K562 (cell line): ENCODE measurements around the gene TMEM63A. TPM values are rescaled to one million over a fixed set of nuclear protein-coding genes. Genes with fewer than 3 reads are reported as not detected.
A peak's percentile ranks its signal among the peaks of the same experiment; 100 is the strongest.

Experiments
- GTF2F1 ChIP-seq: IDR thresholded peaks from 2 replicates; pipeline ENCODE4 v1.6.1; 2011; ENCODE audit warnings: low read depth, low read length, improper control_type of control experiment
- HCFC1 ChIP-seq: IDR thresholded peaks from 2 replicates; pipeline ENCODE4 v1.6.1; 2012; ENCODE audit warnings: low read depth, low read length, improper control_type of control experiment
- LARP7 ChIP-seq: fragments of 450-650 bp; IDR thresholded peaks from 2 replicates; pipeline ENCODE4 v1.6.1; 2016
- RBBP5 ChIP-seq: fragments of 200-600 bp; sonication (generic); IDR thresholded peaks from 2 replicates; pipeline ENCODE4 v1.6.1; 2012; ENCODE audit warnings: borderline replicate concordance, mild to moderate bottlenecking, low read length, control low read depth, inconsistent platforms; ENCODE audit not compliant: insufficient read depth, poor library complexity, severe bottlenecking
- SMARCA5 ChIP-seq: fragments of 450-650 bp; IDR thresholded peaks from 2 replicates; pipeline ENCODE4 v1.6.1; 2016
- TBP ChIP-seq: optimal IDR thresholded peaks from 2 replicates; pipeline ENCODE3; 2011; ENCODE audit warnings: low read depth, low read length, improper control_type of control experiment
- U2AF1 ChIP-seq: fragments of 200-400 bp; formaldehyde crosslinking; optimal IDR thresholded peaks from 2 replicates; pipeline ENCODE3; 2017; ENCODE audit warnings: mild to moderate bottlenecking, low read depth, low read length, moderate library complexity
- ZNF184 ChIP-seq: sonication (generic); formaldehyde crosslinking; IDR thresholded peaks from 2 replicates; pipeline ENCODE4 v1.5.0; 2020; ENCODE audit warnings: missing genetic modification reagents
- ZNF324 ChIP-seq: fragments of 250-450 bp; sonication (Bioruptor Pico); IDR thresholded peaks from 2 replicates; pipeline ENCODE4 v1.4.0; 2020; ENCODE audit warnings: mild to moderate bottlenecking
- ZNF75A ChIP-seq: fragments of 450-650 bp; formaldehyde crosslinking; IDR thresholded peaks from 2 replicates; pipeline ENCODE4 v1.4.0; 2020; ENCODE audit warnings: mild to moderate bottlenecking
- ZNF76 ChIP-seq: fragments of 250-450 bp; sonication (Bioruptor Pico); IDR thresholded peaks from 2 replicates; pipeline ENCODE4 v1.4.0; 2020; ENCODE audit warnings: mild to moderate bottlenecking, moderate library complexity, borderline replicate concordance
- ZNF780A ChIP-seq: fragments of 250-450 bp; sonication (Bioruptor Pico); IDR thresholded peaks from 2 replicates; pipeline ENCODE4 v1.5.0; 2021; ENCODE audit warnings: mild to moderate bottlenecking
- polyA plus RNA-seq, 8 experiments: library from polyadenylated mRNA; depleted of rRNA in 4 of 8; stranded (reverse) in 5 of 8; unstranded in 3 of 8; fragments of >200 nt; fragmentation: Nextera tagmentation in 2 of 8; fragmentation: Illumina TruSeq in 1 of 8; extraction: Ambion mirVana in 2 of 8; extraction: Trizol in 1 of 8; gene quantifications; 2 replicates each; pipeline versions ENCODE4 v1.2.1 to v1.2.3, GENCODE V29; 2011 to 2014; ENCODE audit warnings: inconsistent platforms in 1 of 8, missing spikeins in 1 of 8
- total RNA-seq, 7 experiments: library from RNA; depleted of rRNA in 6 of 7; stranded (reverse); fragments of >200 nt in 6 of 7; fragmentation: Illumina TruSeq in 2 of 7; extraction: Trizol in 2 of 7; gene quantifications; 2 replicates each; pipeline versions ENCODE4 v1.2.1 to v1.2.3, GENCODE V29; 2011 to 2021; ENCODE audit warnings: low replicate concordance in 1 of 7
- TF ChIP-seq, protein P1 (sequence below): IDR thresholded peaks from 3 replicates; pipeline ENCODE4 v1.6.1; 2011; ENCODE audit warnings: borderline replicate concordance, mild to moderate bottlenecking, moderate library complexity; ENCODE audit not compliant: insufficient read length; ENCODE audit errors: extremely low read depth
- TF ChIP-seq, protein P2 (sequence below): fragments of 450-650 bp; IDR thresholded peaks from 2 replicates; pipeline ENCODE4 v1.6.1; 2016; ENCODE audit warnings: borderline replicate concordance
- TF ChIP-seq, protein P3 (sequence below): fragments of 450-650 bp; formaldehyde crosslinking; IDR thresholded peaks from 2 replicates; pipeline ENCODE4 v1.4.0; 2022; ENCODE audit warnings: missing genetic modification characterization
- TF ChIP-seq, protein P4 (sequence below): IDR thresholded peaks from 2 replicates; pipeline ENCODE4 v1.6.1; 2012; ENCODE audit warnings: low read depth, low read length, improper control_type of control experiment, borderline replicate concordance
- TF ChIP-seq, protein P5 (sequence below): fragments of 450-650 bp; IDR thresholded peaks from 2 replicates; pipeline ENCODE4 v1.6.1; 2014; ENCODE audit warnings: low read depth, mild to moderate bottlenecking, moderate library complexity, borderline replicate concordance

The TMEM63A gene
- total and polyA plus RNA-seq, 9 of the 15 experiments (the other 6 are each of a cell fraction or from before 2014, with no cell fraction given): 2.0 to 54.6 (median 17.5) TPM

DNA sequence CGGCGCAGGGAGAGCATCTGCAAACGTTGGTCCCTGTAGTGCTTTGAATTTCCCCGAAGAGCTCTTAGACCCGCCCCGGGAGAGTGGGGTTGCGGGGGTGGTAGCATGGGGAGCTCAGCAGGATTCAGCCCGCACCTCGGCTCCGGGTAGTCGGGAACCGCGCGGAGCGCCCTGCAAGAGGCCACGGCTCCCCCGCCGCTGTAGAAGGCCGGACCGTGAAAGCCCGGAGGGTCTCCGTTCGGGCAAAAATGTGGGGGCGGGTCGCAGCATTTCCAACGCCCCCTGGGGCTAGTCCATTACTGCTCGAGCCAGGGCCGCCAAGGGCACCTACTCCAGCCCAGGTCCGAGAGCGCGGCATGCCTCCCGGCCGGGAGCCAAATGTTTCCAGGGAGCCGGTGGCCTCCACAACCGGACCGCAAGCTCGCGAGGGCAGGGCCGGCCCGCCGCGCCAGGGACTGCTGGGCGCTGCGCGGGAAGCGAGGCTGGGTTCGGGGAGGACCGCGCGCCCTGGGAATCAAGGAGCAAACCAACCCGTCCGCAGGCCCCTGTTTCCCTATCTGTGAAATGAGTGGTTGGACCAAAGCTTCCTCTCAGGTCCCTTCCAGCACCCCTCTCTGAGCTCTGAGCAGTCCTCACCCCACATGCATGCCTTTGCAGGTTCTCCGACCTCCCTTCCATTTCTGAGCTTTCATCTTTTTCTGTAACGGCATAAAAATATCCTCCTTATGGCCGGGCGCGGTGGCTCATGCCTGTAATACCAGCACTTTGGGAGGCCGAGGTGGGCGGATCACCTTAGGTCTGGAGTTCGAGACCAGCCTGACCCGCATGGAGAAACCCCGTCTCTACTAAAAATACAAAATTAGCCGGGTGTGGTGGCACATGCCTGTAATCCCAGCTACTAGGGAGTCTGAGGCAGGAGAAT, 775 bp upstream of the TMEM63A start (continued):
- TF ChIP-seq, protein P1, sequence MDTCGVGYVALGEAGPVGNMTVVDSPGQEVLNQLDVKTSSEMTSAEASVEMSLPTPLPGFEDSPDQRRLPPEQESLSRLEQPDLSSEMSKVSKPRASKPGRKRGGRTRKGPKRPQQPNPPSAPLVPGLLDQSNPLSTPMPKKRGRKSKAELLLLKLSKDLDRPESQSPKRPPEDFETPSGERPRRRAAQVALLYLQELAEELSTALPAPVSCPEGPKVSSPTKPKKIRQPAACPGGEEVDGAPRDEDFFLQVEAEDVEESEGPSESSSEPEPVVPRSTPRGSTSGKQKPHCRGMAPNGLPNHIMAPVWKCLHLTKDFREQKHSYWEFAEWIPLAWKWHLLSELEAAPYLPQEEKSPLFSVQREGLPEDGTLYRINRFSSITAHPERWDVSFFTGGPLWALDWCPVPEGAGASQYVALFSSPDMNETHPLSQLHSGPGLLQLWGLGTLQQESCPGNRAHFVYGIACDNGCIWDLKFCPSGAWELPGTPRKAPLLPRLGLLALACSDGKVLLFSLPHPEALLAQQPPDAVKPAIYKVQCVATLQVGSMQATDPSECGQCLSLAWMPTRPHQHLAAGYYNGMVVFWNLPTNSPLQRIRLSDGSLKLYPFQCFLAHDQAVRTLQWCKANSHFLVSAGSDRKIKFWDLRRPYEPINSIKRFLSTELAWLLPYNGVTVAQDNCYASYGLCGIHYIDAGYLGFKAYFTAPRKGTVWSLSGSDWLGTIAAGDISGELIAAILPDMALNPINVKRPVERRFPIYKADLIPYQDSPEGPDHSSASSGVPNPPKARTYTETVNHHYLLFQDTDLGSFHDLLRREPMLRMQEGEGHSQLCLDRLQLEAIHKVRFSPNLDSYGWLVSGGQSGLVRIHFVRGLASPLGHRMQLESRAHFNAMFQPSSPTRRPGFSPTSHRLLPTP: no peak
- TF ChIP-seq ZNF75A (no peak), U2AF1 (peak; percentile 30), ZNF184 (CRISPR knock-in tag) (no peak), GTF2F1 (no peak), SMARCA5 (0 out of 2 replicates have a peak, but pooled peaks have one; percentile 38), LARP7 (no peak), TBP (no peak), ZNF324 (CRISPR knock-in tag) (no peak), ZNF780A (CRISPR knock-in tag) (no peak), HCFC1 (no peak), RBBP5 (peak; percentile 41), ZNF76 (0 out of 2 replicates have a peak, but pooled peaks have one; percentile 21)
- TF ChIP-seq, protein P2, sequence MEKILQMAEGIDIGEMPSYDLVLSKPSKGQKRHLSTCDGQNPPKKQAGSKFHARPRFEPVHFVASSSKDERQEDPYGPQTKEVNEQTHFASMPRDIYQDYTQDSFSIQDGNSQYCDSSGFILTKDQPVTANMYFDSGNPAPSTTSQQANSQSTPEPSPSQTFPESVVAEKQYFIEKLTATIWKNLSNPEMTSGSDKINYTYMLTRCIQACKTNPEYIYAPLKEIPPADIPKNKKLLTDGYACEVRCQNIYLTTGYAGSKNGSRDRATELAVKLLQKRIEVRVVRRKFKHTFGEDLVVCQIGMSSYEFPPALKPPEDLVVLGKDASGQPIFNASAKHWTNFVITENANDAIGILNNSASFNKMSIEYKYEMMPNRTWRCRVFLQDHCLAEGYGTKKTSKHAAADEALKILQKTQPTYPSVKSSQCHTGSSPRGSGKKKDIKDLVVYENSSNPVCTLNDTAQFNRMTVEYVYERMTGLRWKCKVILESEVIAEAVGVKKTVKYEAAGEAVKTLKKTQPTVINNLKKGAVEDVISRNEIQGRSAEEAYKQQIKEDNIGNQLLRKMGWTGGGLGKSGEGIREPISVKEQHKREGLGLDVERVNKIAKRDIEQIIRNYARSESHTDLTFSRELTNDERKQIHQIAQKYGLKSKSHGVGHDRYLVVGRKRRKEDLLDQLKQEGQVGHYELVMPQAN: no peak
- TF ChIP-seq, protein P3, sequence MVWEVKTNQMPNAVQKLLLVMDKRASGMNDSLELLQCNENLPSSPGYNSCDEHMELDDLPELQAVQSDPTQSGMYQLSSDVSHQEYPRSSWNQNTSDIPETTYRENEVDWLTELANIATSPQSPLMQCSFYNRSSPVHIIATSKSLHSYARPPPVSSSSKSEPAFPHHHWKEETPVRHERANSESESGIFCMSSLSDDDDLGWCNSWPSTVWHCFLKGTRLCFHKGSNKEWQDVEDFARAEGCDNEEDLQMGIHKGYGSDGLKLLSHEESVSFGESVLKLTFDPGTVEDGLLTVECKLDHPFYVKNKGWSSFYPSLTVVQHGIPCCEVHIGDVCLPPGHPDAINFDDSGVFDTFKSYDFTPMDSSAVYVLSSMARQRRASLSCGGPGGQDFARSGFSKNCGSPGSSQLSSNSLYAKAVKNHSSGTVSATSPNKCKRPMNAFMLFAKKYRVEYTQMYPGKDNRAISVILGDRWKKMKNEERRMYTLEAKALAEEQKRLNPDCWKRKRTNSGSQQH (CRISPR knock-in tag): no peak
- TF ChIP-seq, protein P4, sequence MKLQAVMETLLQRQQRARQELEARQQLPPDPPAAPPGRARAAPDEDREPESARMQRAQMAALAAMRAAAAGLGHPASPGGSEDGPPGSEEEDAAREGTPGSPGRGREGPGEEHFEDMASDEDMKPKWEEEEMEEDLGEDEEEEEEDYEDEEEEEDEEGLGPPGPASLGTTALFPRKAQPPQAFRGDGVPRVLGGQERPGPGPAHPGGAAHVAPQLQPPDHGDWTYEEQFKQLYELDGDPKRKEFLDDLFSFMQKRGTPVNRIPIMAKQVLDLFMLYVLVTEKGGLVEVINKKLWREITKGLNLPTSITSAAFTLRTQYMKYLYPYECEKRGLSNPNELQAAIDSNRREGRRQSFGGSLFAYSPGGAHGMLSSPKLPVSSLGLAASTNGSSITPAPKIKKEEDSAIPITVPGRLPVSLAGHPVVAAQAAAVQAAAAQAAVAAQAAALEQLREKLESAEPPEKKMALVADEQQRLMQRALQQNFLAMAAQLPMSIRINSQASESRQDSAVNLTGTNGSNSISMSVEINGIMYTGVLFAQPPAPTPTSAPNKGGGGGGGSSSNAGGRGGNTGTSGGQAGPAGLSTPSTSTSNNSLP: no peak
- TF ChIP-seq, protein P5, sequence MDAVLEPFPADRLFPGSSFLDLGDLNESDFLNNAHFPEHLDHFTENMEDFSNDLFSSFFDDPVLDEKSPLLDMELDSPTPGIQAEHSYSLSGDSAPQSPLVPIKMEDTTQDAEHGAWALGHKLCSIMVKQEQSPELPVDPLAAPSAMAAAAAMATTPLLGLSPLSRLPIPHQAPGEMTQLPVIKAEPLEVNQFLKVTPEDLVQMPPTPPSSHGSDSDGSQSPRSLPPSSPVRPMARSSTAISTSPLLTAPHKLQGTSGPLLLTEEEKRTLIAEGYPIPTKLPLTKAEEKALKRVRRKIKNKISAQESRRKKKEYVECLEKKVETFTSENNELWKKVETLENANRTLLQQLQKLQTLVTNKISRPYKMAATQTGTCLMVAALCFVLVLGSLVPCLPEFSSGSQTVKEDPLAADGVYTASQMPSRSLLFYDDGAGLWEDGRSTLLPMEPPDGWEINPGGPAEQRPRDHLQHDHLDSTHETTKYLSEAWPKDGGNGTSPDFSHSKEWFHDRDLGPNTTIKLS: no peak
